Right ventricle myocardium inferior (tissue), 1 donor: ENCODE data around the gene VARS2. TPM values are rescaled to one million over a fixed set of nuclear protein-coding genes. Genes with fewer than 3 reads are reported as not detected.

ENCODE experiments used
- ATAC-seq: fragments of 200-7000 bp; cut with Tn5 transposase; one replicate; pipeline ENCODE4 v1.9.1; 2020; ENCODE audit warnings: mild to moderate bottlenecking, moderate library complexity
- DNase-seq: peaks from one replicate; pipeline ENCODE4 v3.0.0; 2021; ENCODE audit errors: missing footprints
- intact Hi-C: fragments of 100-400 bp; cut with DNase I; formaldehyde crosslinking; loops from one replicate; pipeline ENCODE4 v1.11.0; 2022
- total RNA-seq: library from RNA; stranded (reverse); fragmentation: NEBNext Ultra II Directional; extraction: Animal tissue kit (Norgen Biotek cat#: 25700); gene quantifications from one replicate; pipeline ENCODE4 v1.2.1, GENCODE V29; 2021
- donor health status: DM: no; HTN: yes; CAD: no; lungs with severe emphysema.

The VARS2 gene
- total RNA-seq, 1 donor from 2014 or later = 18.3 TPM

- DNase-seq = no peak
- intact Hi-C loops = loop anchor here (5.0 kb wide), 1 partner anchor 151 kb away; no protein-coding TSS in a partner anchor
- no peak for ATAC-seq
Measured at GRCh38 chr6:30882759-30883684, 31.0 kb upstream of the VARS2 start.

- DNase-seq (peak; percentile 83), ATAC-seq (peak; percentile 83)
- intact Hi-C loops = loop anchor here (5.0 kb wide), 1 partner anchor 152 kb away; no protein-coding TSS in a partner anchor
Measured at GRCh38 chr6:30883685-30884520, 30.1 kb upstream of the VARS2 start, which contains the start of gene DDR1. DDR1 (plus strand) TSS chr6:30884519; CDS start chr6:30888730, 4,211 bp downstream.

- ATAC-seq (peak; percentile 29), DNase-seq (no peak)
- intact Hi-C loops = loop anchor here (5.0 kb wide), 1 partner anchor 152 kb away; no protein-coding TSS in a partner anchor
Measured at GRCh38 chr6:30884521-30885480, 29.2 kb upstream of the VARS2 start.

GRCh38 chr6:30885481-30885998 lies 28.5 kb upstream of the VARS2 start:
- ATAC-seq (peak; percentile 8), DNase-seq (no peak)
- intact Hi-C loops = no loop called here

GRCh38 chr6:30885999-30886896 lies 27.8 kb upstream of the VARS2 start:
- peak; percentile 9 for ATAC-seq
- intact Hi-C loops = no loop called here
- no peak for DNase-seq

- ATAC-seq = no peak
- intact Hi-C loops = no loop called here
- DNase-seq = no peak
Measured at GRCh38 chr6:30886897-30887255, 27.2 kb upstream of the VARS2 start.

GRCh38 chr6:30887901-30888815 lies 25.9 kb upstream of the VARS2 start:
- intact Hi-C loops = no loop called here
- no peak for ATAC-seq
- DNase-seq = no peak

GRCh38 chr6:30888816-30889495 lies 25.1 kb upstream of the VARS2 start:
- intact Hi-C loops = no loop called here
- ATAC-seq (no peak), DNase-seq (no peak)

GRCh38 chr6:30889496-30889885 lies 24.5 kb upstream of the VARS2 start:
- no peak for ATAC-seq
- intact Hi-C loops = no loop called here

GRCh38 chr6:30889921-30890645 lies 24.0 kb upstream of the VARS2 start:
- intact Hi-C loops = no loop called here
- DNase-seq (no peak), ATAC-seq (no peak)

More at GRCh38 chr6:30889496-30889885, 24.5 kb upstream of the VARS2 start:
- DNase-seq = no peak

- intact Hi-C loops = no loop called here
- DNase-seq (no peak), ATAC-seq (no peak)
Measured at GRCh38 chr6:30890646-30891449, 23.2 kb upstream of the VARS2 start.

- no peak for ATAC-seq
- intact Hi-C loops = no loop called here
- DNase-seq = no peak
Measured at GRCh38 chr6:30891450-30891723, 22.7 kb upstream of the VARS2 start.

- ATAC-seq (no peak), DNase-seq (no peak)
- intact Hi-C loops = no loop called here
Measured at GRCh38 chr6:30891816-30892538, 22.1 kb upstream of the VARS2 start.
